Activated T-cell treated with anti-CD3 and anti-CD28 coated beads, Interleukin-2, amount 50 U/mL, for 24 hours (primary cell): Measurements from ENCODE around the gene MTA3.
A peak's percentile ranks its signal among the peaks of the same experiment; 100 is the strongest.
"Not testable (repeated sequence)": the region's sequence is repeated elsewhere in the genome, so short reads cannot be mapped to it uniquely, and the experiment has no call there.

ENCODE experiments used
- DNase-seq: peaks from one replicate; pipeline ENCODE4 v3.0.0-alpha.2; 2020
- H3K27ac Mint-ChIP-seq: 2 replicates; pipeline ENCODE4 v1.8.0; 2020; ENCODE audit warnings: mild to moderate bottlenecking, mixed read lengths
- H3K27me3 Mint-ChIP-seq: 2 replicates; pipeline ENCODE4 v1.8.0; 2020; ENCODE audit warnings: mixed read lengths
- H3K36me3 Mint-ChIP-seq: 2 replicates; pipeline ENCODE4 v1.8.0; 2020; ENCODE audit warnings: low read depth, mixed read lengths
- H3K4me1 Mint-ChIP-seq: 2 replicates; pipeline ENCODE4 v1.8.0; 2020; ENCODE audit warnings: low read depth, mixed read lengths
- H3K4me3 Mint-ChIP-seq: 2 replicates; pipeline ENCODE4 v1.8.0; 2020; ENCODE audit warnings: mild to moderate bottlenecking, moderate library complexity, mixed read lengths
- H3K9me3 Mint-ChIP-seq: 2 replicates; pipeline ENCODE4 v1.8.0; 2020; ENCODE audit warnings: mixed read lengths

Gene MTA3

GRCh38 chr2:42557306-42557705 lies 11.1 kb upstream of the MTA3 start:
- Mint-ChIP-seq H3K4me1 (no peaks in the 10 kb centered on the region), H3K36me3 (no peaks in the 10 kb centered on the region), H3K4me3 (no peak overlapping the region), H3K27me3 (no peaks in the 10 kb centered on the region), H3K27ac (no peak overlapping the region), H3K9me3 (no peaks in the 10 kb centered on the region)
- DNase-seq, result no peak

- Mint-ChIP-seq H3K9me3 (no peaks in the 10 kb centered on the region), H3K4me1 (no peaks in the 10 kb centered on the region), H3K27me3 (no peaks in the 10 kb centered on the region), H3K4me3 (no peak overlapping the region), H3K27ac (no peak overlapping the region), H3K36me3 (no peaks in the 10 kb centered on the region)
- DNase-seq, result no peak
These were observed 9.6 kb upstream of the MTA3 start for GRCh38 chr2:42558827-42559226.

- not testable (repeated sequence) for H3K4me1 Mint-ChIP-seq, DNase-seq
These were observed 8.3 kb upstream of the MTA3 start for GRCh38 chr2:42560133-42560532.

GRCh38 chr2:42560899-42561298 lies 7.5 kb upstream of the MTA3 start:
- H3K36me3 Mint-ChIP-seq, result no peaks in the 10 kb centered on the region
- no peak for DNase-seq
- no peak overlapping the region for H3K4me3 Mint-ChIP-seq
- no peaks in the 10 kb centered on the region for H3K9me3 Mint-ChIP-seq
- H3K4me1 Mint-ChIP-seq, result no peaks in the 10 kb centered on the region
- H3K27me3 Mint-ChIP-seq, result no peaks in the 10 kb centered on the region
- no peak overlapping the region for H3K27ac Mint-ChIP-seq

More at GRCh38 chr2:42560133-42560532, 8.3 kb upstream of the MTA3 start:
- H3K9me3 Mint-ChIP-seq, H3K4me3 Mint-ChIP-seq, H3K36me3 Mint-ChIP-seq, H3K27me3 Mint-ChIP-seq, H3K27ac Mint-ChIP-seq: not testable (repeated sequence)

- H3K4me1 Mint-ChIP-seq, result peaks cover 15% of the 10 kb centered on the region
- H3K27ac Mint-ChIP-seq, result no peak overlapping the region
- H3K36me3 Mint-ChIP-seq, result no peaks in the 10 kb centered on the region
- DNase-seq, result no peak
- H3K4me3 Mint-ChIP-seq, result no peak overlapping the region
- no peaks in the 10 kb centered on the region for H3K9me3 Mint-ChIP-seq
- H3K27me3 Mint-ChIP-seq, result no peaks in the 10 kb centered on the region
These were observed 5.8 kb upstream of the MTA3 start for GRCh38 chr2:42562474-42563144.

- Mint-ChIP-seq H3K4me3 (no peak overlapping the region), H3K9me3 (no peaks in the 10 kb centered on the region), H3K27me3 (no peaks in the 10 kb centered on the region), H3K27ac (peak overlapping the region; percentile 18), H3K36me3 (peaks cover 6% of the 10 kb centered on the region), H3K4me1 (peaks cover 29% of the 10 kb centered on the region)
- no peak for DNase-seq
These were observed 2.4 kb upstream of the MTA3 start for GRCh38 chr2:42566025-42566424.

- DNase-seq, result no peak
- Mint-ChIP-seq H3K27ac (no peak overlapping the region), H3K36me3 (peaks cover 12% of the 10 kb centered on the region), H3K27me3 (no peaks in the 10 kb centered on the region), H3K4me1 (peaks cover 29% of the 10 kb centered on the region), H3K9me3 (no peaks in the 10 kb centered on the region), H3K4me3 (peak overlapping the region; percentile 70)
These were observed 1.6 kb upstream of the MTA3 start for GRCh38 chr2:42566837-42567321.

- Mint-ChIP-seq H3K4me3 (peak overlapping the region; percentile 70), H3K9me3 (no peaks in the 10 kb centered on the region), H3K36me3 (peaks cover 12% of the 10 kb centered on the region), H3K4me1 (peaks cover 29% of the 10 kb centered on the region), H3K27ac (peak overlapping the region; percentile 64), H3K27me3 (no peaks in the 10 kb centered on the region)
- DNase-seq, result no peak
These were observed 1.1 kb upstream of the MTA3 start for GRCh38 chr2:42567364-42567763.

GRCh38 chr2:42567806-42568400 lies 529 bp upstream of the MTA3 start:
- H3K4me1 Mint-ChIP-seq, result peaks cover 29% of the 10 kb centered on the region
- H3K27me3 Mint-ChIP-seq, result no peaks in the 10 kb centered on the region
- peak overlapping the region; percentile 85 for H3K27ac Mint-ChIP-seq
- peak overlapping the region; percentile 70 for H3K4me3 Mint-ChIP-seq
- peak; percentile 45 for DNase-seq
- H3K36me3 Mint-ChIP-seq, result peaks cover 17% of the 10 kb centered on the region
- H3K9me3 Mint-ChIP-seq, result no peaks in the 10 kb centered on the region

GRCh38 chr2:42569116-42569711 lies 782 bp downstream of the MTA3 start:
- peak overlapping the region; percentile 84 for H3K4me3 Mint-ChIP-seq
- H3K27me3 Mint-ChIP-seq, result no peaks in the 10 kb centered on the region
- peak overlapping the region; percentile 91 for H3K27ac Mint-ChIP-seq
- DNase-seq, result peak; percentile 52
- peaks cover 32% of the 10 kb centered on the region for H3K4me1 Mint-ChIP-seq
- peaks cover 20% of the 10 kb centered on the region for H3K36me3 Mint-ChIP-seq
- H3K9me3 Mint-ChIP-seq, result no peaks in the 10 kb centered on the region

- no peak for DNase-seq
- H3K4me3 Mint-ChIP-seq, result peak overlapping the region; percentile 84
- H3K9me3 Mint-ChIP-seq, result no peaks in the 10 kb centered on the region
- H3K27ac Mint-ChIP-seq, result peak overlapping the region; percentile 91
- H3K4me1 Mint-ChIP-seq, result peaks cover 37% of the 10 kb centered on the region
- H3K27me3 Mint-ChIP-seq, result no peaks in the 10 kb centered on the region
- peaks cover 24% of the 10 kb centered on the region for H3K36me3 Mint-ChIP-seq
These were observed 1.5 kb downstream of the MTA3 start for GRCh38 chr2:42569883-42570282.

GRCh38 chr2:42572297-42573081 lies 4.1 kb downstream of the MTA3 start:
- no peak for DNase-seq
- H3K36me3 Mint-ChIP-seq, result peaks cover 40% of the 10 kb centered on the region
- peaks cover 41% of the 10 kb centered on the region for H3K4me1 Mint-ChIP-seq
- no peak overlapping the region for H3K27ac Mint-ChIP-seq
- no peaks in the 10 kb centered on the region for H3K27me3 Mint-ChIP-seq
- no peak overlapping the region for H3K4me3 Mint-ChIP-seq
- no peaks in the 10 kb centered on the region for H3K9me3 Mint-ChIP-seq

- DNase-seq, result no peak
- Mint-ChIP-seq H3K4me3 (no peak overlapping the region), H3K36me3 (peaks cover 47% of the 10 kb centered on the region), H3K4me1 (peaks cover 42% of the 10 kb centered on the region), H3K27ac (no peak overlapping the region), H3K9me3 (no peaks in the 10 kb centered on the region), H3K27me3 (no peaks in the 10 kb centered on the region)
These were observed 4.8 kb downstream of the MTA3 start for GRCh38 chr2:42573256-42573655.

GRCh38 chr2:42575458-42576064 lies 7.1 kb downstream of the MTA3 start:
- no peak overlapping the region for H3K4me3 Mint-ChIP-seq
- peak overlapping the region; percentile 66 for H3K27ac Mint-ChIP-seq
- H3K27me3 Mint-ChIP-seq, result no peaks in the 10 kb centered on the region
- peaks cover 58% of the 10 kb centered on the region for H3K36me3 Mint-ChIP-seq
- H3K4me1 Mint-ChIP-seq, result peaks cover 38% of the 10 kb centered on the region
- H3K9me3 Mint-ChIP-seq, result no peaks in the 10 kb centered on the region
- no peak for DNase-seq
